Fibroblast of upper back skin (primary cell): ENCODE results near the gene LMO7.

Source experiments
- DNase-seq: peaks from one replicate; pipeline ENCODE4 v3.0.0-alpha.2; 2013

The LMO7 gene

GRCh38 chr13:75804605-75805004 lies 168.5 kb downstream of the LMO7 start:
- no peak for DNase-seq

GRCh38 chr13:75806117-75806516 lies 170.0 kb downstream of the LMO7 start:
- DNase-seq = no peak

- no peak for DNase-seq
Measured at GRCh38 chr13:75811361-75811760, 175.2 kb downstream of the LMO7 start.

DNA sequence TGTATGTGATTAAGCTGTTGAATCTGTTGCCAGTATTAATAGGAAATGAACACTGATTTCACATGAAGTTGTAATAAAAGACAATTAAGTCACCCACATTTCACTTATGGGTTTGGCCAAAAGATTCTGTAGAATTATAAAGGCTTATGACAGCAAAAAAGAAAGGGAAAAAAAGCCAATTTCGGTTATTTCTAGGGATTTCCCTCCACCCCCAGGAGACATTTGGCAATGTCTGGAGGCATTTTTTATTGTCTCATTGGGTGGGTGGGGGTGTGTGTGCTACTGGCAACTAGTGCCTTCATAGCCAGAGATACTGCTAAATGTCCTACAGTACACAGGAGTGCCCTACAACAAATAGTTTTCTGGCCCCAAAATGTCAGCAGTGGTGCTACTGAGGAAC lies 175.7 kb downstream of the LMO7 start:
- DNase-seq = no peak

- DNase-seq = peak; percentile 37
Measured at GRCh38 chr13:75812751-75813181, 176.6 kb downstream of the LMO7 start.

DNA sequence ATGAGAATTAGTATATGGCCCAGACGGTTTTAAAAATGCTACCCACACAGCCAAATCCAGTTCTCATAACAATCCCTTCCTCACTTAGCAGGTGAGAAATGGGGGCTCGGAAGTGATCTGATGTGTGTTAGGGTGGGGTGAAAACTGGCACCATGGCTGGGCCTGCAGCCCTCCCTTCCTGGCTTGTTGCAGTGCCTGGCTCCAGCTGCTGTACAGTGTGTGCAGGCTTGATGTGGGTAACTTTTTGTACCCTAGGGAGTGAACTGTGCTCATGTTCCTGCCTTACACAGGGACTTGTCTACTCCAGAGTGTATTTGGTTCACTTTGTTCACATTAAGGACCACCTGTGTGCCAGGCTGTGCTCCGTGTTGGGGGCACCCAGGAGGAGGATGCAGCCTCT lies 177.2 kb downstream of the LMO7 start:
- no peak for DNase-seq

- no peak for DNase-seq
Measured at GRCh38 chr13:75818179-75818967, 182.2 kb downstream of the LMO7 start.

DNA sequence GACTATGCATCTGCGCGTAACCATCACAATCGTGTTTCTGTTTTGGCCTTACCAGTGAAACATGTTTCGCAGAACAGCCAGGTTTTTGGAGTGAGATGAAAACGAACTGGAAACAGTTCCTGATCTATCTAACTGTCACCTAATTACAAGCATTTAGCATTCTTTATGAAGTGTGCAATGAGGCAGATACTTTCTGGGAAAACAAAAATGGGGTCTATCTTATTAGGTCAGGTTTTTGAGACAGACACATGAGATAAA lies 182.8 kb downstream of the LMO7 start:
- DNase-seq = no peak

- no peak for DNase-seq
Measured at GRCh38 chr13:75825161-75825560, 189.0 kb downstream of the LMO7 start.

DNA sequence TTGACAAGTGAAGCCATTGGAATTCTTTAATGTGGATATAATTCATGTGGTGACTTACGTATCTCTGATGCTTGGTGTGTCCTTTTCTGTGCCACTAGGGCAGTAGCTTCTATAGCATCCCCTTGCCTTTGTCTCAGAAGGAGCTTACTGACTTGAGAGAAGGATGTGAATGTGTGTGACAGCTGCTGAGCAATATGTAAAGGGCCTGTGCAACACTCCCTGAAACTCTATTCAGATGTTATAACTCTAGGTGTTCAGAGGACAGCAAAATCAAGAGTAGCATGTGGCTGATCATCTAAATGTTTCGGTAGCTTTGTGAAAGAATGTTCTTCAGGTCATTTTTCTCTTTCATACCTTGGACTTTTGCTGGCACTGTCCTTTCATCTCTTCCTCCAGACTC lies 189.5 kb downstream of the LMO7 start:
- no peak for DNase-seq

DNA sequence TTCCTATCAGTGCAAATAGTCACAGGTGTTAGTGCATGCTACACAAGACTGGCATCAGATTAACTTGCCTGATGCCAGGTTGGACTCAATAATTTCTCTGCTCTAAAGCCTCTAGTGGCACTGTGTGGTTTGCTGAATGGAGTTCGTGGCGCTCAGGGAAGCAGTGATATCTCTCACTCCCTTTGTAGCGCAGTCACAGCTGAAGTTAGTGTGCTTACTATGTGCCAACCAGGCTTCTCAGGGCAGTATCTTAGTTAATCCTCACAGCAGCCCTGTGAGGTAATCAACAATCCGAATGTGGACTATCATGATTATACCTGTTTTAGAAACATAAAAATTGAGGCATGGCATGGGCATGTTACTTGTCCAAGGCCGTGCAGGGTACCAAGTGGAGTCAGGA lies 190.3 kb downstream of the LMO7 start:
- no peak for DNase-seq

DNA sequence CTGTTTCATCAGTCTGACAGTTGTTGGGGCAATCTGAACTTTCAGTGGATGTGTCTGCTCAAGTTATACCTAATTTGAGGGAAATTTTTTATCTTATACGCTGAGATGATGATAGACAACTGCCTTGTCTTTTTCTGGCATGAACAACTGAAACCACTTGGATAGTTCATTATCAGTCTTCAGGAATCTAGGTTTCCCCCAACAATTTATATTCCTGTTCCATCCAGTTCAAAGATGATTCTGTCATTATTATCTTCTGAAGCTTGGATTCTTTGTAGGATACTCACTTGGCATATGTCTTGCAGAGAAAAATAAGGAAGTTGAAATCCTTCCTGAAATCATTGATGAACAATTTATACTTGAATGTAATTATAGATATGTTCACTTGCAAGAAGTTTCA lies 193.7 kb downstream of the LMO7 start:
- DNase-seq = peak; percentile 72

DNA sequence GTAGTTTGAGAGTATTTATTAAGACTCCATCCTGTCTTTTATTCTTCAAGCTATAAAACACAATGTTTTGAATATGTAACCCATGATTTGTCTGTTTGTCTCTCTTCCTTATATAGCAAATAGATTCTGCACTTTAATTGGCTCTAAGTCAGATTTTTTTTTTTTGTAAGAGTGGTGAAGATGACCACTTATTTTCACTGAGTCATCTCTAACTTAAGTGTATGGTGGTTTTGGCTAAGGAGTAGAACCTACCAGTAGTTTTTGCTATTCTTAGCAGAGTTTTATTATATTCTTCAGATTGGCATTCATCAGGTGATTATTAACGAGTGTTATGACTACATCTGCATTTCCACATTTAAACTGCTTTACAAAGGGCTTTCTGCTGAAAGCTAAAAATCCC lies 194.7 kb downstream of the LMO7 start:
- peak; percentile 73 for DNase-seq

DNA sequence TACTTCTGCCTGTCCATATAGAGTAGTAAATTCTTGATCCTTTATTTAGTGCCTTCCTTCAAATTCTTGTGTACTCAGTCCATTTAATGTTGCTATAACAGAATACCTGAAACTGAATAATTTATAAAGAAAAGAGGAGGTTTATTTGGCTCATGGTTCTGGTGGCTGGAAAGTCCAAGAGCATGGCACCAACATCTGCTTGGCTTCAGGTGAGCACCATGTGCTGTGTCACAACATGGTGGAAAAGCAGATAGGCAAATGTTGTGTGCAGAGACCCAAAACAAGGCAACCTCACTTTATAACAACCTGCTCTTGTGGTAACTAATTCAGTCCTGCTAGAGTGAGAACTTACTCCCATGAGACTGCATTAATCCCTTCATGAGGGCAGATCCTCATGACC lies 195.3 kb downstream of the LMO7 start:
- DNase-seq = no peak

- no peak for DNase-seq
Measured at GRCh38 chr13:75832812-75833211, 196.7 kb downstream of the LMO7 start.

- DNase-seq = no peak
Measured at GRCh38 chr13:75836441-75836840, 200.3 kb downstream of the LMO7 start.

GRCh38 chr13:75838366-75839005 lies 202.4 kb downstream of the LMO7 start:
- no peak for DNase-seq

DNA sequence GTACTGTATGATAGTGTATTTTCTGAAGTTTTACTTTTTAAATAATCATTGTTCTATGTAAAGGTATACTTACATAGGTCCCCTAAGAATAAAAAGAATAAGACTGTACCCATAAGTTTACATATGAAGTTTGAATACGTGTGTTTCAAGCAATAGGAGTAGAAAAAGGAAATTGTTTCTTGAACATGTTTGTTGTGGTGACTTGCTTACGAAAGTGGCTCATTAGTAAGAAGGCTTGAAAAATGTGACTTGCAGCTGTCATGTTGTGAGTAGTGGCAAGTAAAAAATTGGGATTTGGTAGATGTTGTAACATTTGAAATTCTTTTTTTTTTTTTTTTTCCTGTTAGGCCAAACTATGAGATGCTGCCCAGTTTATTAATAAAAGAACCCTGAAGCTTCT lies 203.3 kb downstream of the LMO7 start:
- DNase-seq = no peak

DNA sequence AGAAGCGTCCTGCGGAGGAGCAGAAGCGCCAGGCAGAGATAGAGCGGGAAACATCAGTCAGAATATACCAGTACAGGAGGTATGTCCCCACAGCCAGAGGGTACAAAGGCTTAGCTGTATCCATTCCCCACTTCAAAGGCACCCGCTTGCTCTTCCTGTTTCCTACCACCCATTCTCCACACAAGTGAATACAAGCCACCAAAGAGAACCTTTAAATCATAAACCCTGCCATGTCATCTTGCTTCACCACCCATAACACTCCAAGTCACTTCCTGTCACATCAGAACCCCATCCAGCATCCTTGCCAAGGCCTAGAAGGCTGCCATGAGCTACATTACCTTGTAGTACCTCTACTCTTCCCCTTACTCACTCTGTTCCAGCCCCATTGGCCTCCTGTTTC lies 205.8 kb downstream of the LMO7 start:
- no peak for DNase-seq

DNA sequence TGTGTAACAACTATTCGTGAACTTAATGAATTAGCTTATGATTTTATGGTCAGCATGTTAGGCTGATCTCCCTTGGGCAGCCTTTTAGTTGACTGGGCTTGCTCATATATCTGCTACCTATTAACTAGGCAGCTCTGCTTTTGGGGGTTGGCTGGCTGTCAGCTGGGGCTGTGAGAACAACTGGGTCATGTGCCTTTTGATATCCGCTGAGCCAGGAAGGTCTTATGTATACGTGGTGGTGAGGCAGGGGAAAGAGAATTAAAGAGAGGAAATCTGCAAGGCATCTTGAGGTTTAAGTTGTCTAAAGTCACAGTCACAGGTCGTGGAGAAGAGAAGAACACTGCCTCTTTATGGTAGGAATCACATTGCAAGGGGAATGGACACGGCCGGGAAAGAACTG lies 206.9 kb downstream of the LMO7 start:
- no peak for DNase-seq

- DNase-seq = no peak
Measured at GRCh38 chr13:75843991-75844390, 207.9 kb downstream of the LMO7 start.

DNA sequence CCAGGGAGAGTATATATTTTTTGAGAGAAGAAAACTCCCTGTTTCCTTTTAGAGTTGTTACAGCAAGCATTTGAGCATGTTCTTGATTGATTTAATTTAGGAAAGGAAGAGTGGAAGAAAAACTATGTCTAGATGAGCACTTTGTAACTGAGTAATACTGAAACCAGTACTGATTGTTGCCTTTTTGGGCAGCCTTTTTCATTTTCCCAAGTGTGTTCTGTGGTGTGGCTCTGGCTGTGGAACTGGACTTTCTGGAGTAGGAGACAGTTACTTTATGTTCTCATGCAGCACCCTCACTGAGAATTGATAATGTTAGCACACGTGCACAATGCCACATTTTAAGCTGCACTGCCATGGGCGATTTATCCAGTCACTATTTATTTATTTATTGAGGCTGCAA lies 211.5 kb downstream of the LMO7 start:
- no peak for DNase-seq

DNA sequence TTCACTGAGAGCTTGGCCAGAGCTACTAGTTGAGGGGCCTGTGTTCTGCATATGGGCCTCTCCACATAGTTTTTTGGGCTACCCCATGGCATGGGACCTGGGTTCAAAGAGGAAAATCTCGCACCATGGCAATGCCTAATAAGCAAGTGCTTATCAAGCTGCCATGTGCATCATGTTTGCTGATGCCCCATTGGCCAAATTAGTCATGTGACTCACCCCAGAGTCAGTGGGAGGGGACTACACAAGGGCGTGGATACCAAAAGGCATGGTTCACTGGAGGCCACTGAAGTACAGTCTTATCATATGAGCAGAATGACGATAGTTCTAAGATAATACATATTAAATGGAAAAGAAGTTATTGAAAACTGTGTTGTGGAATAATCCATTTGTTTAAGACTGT lies 214.8 kb downstream of the LMO7 start:
- DNase-seq = no peak

DNA sequence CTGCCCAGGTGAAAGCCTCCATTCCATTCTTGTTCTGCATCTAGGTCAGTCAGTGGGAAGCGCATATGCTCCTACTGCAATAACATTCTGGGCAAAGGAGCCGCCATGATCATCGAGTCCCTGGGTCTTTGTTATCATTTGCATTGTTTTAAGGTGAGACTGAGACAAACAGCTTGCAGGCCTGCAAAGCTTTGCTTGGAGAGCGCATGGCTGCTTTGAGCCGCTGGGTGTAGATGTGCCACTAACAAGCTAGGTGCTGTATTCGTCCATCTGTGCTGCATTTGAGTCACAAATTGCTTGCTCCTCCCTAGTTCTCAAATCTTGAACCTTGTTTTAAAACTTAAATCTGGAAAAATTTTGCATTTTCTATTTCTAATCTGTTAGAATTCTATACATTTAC lies 219.1 kb downstream of the LMO7 start:
- no peak for DNase-seq

- DNase-seq = no peak
Measured at GRCh38 chr13:75855847-75856246, 219.7 kb downstream of the LMO7 start.
